HepG2 (cell line): ENCODE results near the gene EMC9. TPM values are rescaled to one million over a fixed set of nuclear protein-coding genes. Genes with fewer than 3 reads are reported as not detected.

Source experiments
- ATF7-NPFF ChIP-seq: sonication (generic); formaldehyde crosslinking; IDR thresholded peaks from 2 replicates; pipeline ENCODE4 v1.8.1; 2023; ENCODE audit warnings: mild to moderate bottlenecking, low read depth, missing genetic modification reagents, moderate library complexity
- EED ChIP-seq: sonication (generic); formaldehyde crosslinking; IDR thresholded peaks from 2 replicates; pipeline ENCODE4 v1.5.0; 2020; ENCODE audit warnings: mild to moderate bottlenecking, missing genetic modification reagents
- ELF4 ChIP-seq: sonication (generic); formaldehyde crosslinking; IDR thresholded peaks from 2 replicates; pipeline ENCODE4 v1.5.0; 2020; ENCODE audit warnings: missing genetic modification reagents, mild to moderate bottlenecking, moderate library complexity, borderline replicate concordance
- FIP1L1 ChIP-seq: fragments of 200-400 bp; formaldehyde crosslinking; IDR thresholded peaks from 2 replicates; pipeline ENCODE4 v1.6.1; 2018; ENCODE audit warnings: low read depth, mild to moderate bottlenecking, low read length, moderate library complexity, borderline replicate concordance; ENCODE audit not compliant: insufficient read depth
- FOSL1 ChIP-seq: sonication (generic); formaldehyde crosslinking; IDR thresholded peaks from 2 replicates; pipeline ENCODE4 v1.9.0; 2021; ENCODE audit warnings: missing genetic modification reagents, borderline replicate concordance
- HMGA1 ChIP-seq: sonication (generic); formaldehyde crosslinking; conservative IDR thresholded peaks from 2 replicates; pipeline ENCODE4 v1.4.0; 2020; ENCODE audit warnings: missing genetic modification reagents
- HNRNPLL ChIP-seq: fragments of 200-400 bp; formaldehyde crosslinking; IDR thresholded peaks from 2 replicates; pipeline ENCODE4 v1.6.1; 2017; ENCODE audit warnings: mild to moderate bottlenecking, low read depth, low read length; ENCODE audit not compliant: poor library complexity, severe bottlenecking
- KLF13 ChIP-seq: sonication (generic); formaldehyde crosslinking; IDR thresholded peaks from 2 replicates; pipeline ENCODE4 v1.4.0; 2020; ENCODE audit warnings: mild to moderate bottlenecking, missing genetic modification reagents
- ZFP41 ChIP-seq: sonication (generic); formaldehyde crosslinking; IDR thresholded peaks from 2 replicates; pipeline ENCODE4 v1.4.0; 2020; ENCODE audit warnings: mild to moderate bottlenecking, missing genetic modification reagents, borderline replicate concordance
- ZNF253 ChIP-seq: sonication (generic); formaldehyde crosslinking; IDR thresholded peaks from 2 replicates; pipeline ENCODE4 v1.8.0; 2022; ENCODE audit warnings: mild to moderate bottlenecking, missing genetic modification reagents, borderline replicate concordance
- ZNF383 ChIP-seq: sonication (generic); formaldehyde crosslinking; IDR thresholded peaks from 2 replicates; pipeline ENCODE4 v1.4.0; 2020; ENCODE audit warnings: missing genetic modification reagents, mild to moderate bottlenecking, borderline replicate concordance
- ZNF550 ChIP-seq: sonication (generic); formaldehyde crosslinking; IDR thresholded peaks from 2 replicates; pipeline ENCODE4 v1.4.0; 2020; ENCODE audit warnings: mild to moderate bottlenecking, missing genetic modification reagents, borderline replicate concordance
- ZNF644 ChIP-seq: IDR thresholded peaks from 2 replicates; pipeline ENCODE4 v1.6.1; 2016; ENCODE audit warnings: low read depth
- ZSCAN9 ChIP-seq: IDR thresholded peaks from 2 replicates; pipeline ENCODE4 v1.6.1; 2016; ENCODE audit warnings: borderline replicate concordance
- polyA plus RNA-seq, 8 experiments: library from polyadenylated mRNA; depleted of rRNA in 3 of 8; stranded (reverse) in 7 of 8; unstranded in 1 of 8; fragments of >200 nt; fragmentation: Illumina TruSeq in 4 of 8; extraction: Trizol in 4 of 8; gene quantifications; 2 replicates each; pipeline versions ENCODE4 v1.2.1 to v1.2.3, GENCODE V29; 2011 to 2016; ENCODE audit warnings: low read depth in 4 of 8, missing spikeins in 1 of 8, mixed read lengths in 1 of 8; ENCODE audit not compliant: insufficient read depth in 1 of 8
- total RNA-seq, 5 experiments: library from RNA; depleted of rRNA; stranded (reverse); fragments of >200 nt; fragmentation: Illumina TruSeq; extraction: Trizol; gene quantifications; 2 replicates each; pipeline ENCODE4 v1.2.3, GENCODE V29; 2016; ENCODE audit warnings: low read depth in 1 of 5
- TF ChIP-seq, protein P1 (sequence below): sonication (generic); formaldehyde crosslinking; IDR thresholded peaks from 2 replicates; pipeline ENCODE4 v1.4.0; 2020; ENCODE audit warnings: missing genetic modification reagents
- TF ChIP-seq, protein P2 (sequence below): sonication (generic); formaldehyde crosslinking; IDR thresholded peaks from 2 replicates; pipeline ENCODE4 v1.5.0; 2020; ENCODE audit warnings: missing genetic modification reagents, mild to moderate bottlenecking, borderline replicate concordance
- TF ChIP-seq, protein P3 (sequence below): sonication (generic); formaldehyde crosslinking; conservative IDR thresholded peaks from 2 replicates; pipeline ENCODE4 v1.8.0; 2022; ENCODE audit warnings: mild to moderate bottlenecking, moderate library complexity, missing genetic modification reagents

Gene EMC9
- total and polyA plus RNA-seq, 2 of the 13 experiments (the other 11 are each of a cell fraction or from before 2014, with no cell fraction given): 60.5 to 78.7 TPM

DNA sequence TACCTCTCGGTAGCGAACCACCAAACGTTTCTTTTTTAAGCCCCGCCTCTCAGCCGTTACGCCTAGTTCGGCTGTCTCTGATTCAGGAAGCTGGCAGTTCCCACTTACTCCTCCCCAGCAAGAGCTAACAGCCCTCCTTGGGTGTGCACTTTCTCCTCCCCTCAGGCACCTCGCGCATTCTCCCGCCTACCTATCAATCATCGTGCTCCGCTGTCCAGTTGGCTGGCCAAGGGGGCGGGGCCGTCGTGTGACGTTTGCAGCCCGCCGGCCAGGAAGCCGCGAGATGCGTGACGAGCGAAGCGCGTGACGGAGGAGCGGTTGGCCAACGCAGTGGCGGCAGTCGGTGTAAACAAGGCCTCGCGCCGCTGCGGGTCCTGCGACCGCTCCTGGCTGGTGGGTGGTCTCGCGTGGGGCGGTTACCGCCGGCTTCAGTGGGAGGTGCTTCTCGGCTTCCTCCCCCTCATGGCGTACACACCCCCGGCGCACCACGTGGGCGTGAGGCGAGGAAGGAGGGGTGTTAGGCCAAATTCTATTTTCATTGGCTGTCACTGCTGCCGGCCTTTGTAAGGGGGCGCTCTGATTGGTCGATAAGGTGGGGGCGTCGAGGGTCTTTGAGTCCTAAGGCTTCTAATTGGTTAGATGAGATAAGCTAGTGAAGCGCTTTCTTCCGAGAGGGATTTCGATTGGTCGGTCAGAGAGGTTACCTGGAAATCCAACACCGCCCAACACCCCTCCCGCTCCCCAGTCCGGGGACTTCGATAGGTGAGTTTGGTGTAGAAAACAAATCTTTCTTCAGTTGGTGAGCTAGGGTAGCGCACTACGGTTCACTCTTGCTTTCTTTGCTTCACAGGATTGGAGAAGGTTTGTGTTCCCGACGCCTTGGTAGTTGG, 26.6 kb downstream of the EMC9 start, which contains the start of the genes DCAF11 and NRL (continued):
- TF ChIP-seq, protein P1, sequence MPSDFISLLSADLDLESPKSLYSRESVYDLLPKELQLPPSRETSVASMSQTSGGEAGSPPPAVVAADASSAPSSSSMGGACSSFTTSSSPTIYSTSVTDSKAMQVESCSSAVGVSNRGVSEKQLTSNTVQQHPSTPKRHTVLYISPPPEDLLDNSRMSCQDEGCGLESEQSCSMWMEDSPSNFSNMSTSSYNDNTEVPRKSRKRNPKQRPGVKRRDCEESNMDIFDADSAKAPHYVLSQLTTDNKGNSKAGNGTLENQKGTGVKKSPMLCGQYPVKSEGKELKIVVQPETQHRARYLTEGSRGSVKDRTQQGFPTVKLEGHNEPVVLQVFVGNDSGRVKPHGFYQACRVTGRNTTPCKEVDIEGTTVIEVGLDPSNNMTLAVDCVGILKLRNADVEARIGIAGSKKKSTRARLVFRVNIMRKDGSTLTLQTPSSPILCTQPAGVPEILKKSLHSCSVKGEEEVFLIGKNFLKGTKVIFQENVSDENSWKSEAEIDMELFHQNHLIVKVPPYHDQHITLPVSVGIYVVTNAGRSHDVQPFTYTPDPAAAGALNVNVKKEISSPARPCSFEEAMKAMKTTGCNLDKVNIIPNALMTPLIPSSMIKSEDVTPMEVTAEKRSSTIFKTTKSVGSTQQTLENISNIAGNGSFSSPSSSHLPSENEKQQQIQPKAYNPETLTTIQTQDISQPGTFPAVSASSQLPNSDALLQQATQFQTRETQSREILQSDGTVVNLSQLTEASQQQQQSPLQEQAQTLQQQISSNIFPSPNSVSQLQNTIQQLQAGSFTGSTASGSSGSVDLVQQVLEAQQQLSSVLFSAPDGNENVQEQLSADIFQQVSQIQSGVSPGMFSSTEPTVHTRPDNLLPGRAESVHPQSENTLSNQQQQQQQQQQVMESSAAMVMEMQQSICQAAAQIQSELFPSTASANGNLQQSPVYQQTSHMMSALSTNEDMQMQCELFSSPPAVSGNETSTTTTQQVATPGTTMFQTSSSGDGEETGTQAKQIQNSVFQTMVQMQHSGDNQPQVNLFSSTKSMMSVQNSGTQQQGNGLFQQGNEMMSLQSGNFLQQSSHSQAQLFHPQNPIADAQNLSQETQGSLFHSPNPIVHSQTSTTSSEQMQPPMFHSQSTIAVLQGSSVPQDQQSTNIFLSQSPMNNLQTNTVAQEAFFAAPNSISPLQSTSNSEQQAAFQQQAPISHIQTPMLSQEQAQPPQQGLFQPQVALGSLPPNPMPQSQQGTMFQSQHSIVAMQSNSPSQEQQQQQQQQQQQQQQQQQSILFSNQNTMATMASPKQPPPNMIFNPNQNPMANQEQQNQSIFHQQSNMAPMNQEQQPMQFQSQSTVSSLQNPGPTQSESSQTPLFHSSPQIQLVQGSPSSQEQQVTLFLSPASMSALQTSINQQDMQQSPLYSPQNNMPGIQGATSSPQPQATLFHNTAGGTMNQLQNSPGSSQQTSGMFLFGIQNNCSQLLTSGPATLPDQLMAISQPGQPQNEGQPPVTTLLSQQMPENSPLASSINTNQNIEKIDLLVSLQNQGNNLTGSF (CRISPR knock-in tag): peak; percentile 90
- TF ChIP-seq ZNF644 (CRISPR knock-in tag): no peak
- no peak for TF ChIP-seq HMGA1
- peak; percentile 95; the same call in 1 of the 2 replicates for TF ChIP-seq ZFP41
- TF ChIP-seq ZNF550 (CRISPR knock-in tag): peak; percentile 82; the same call in 1 of the 2 replicates
- TF ChIP-seq FIP1L1: peak; percentile 90
- TF ChIP-seq, protein P2, sequence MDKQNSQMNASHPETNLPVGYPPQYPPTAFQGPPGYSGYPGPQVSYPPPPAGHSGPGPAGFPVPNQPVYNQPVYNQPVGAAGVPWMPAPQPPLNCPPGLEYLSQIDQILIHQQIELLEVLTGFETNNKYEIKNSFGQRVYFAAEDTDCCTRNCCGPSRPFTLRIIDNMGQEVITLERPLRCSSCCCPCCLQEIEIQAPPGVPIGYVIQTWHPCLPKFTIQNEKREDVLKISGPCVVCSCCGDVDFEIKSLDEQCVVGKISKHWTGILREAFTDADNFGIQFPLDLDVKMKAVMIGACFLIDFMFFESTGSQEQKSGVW: no peak
- TF ChIP-seq ELF4 (CRISPR knock-in tag): peak; percentile 93
- TF ChIP-seq EED (CRISPR knock-in tag): peak; percentile 97; the same call in 1 of the 2 replicates
- no peak; the same call in none of the 2 replicates for TF ChIP-seq ATF7-NPFF (CRISPR knock-in tag)
- TF ChIP-seq HNRNPLL: peak; percentile 97
- TF ChIP-seq ZSCAN9 (CRISPR knock-in tag): peak; percentile 95
- TF ChIP-seq, protein P3, sequence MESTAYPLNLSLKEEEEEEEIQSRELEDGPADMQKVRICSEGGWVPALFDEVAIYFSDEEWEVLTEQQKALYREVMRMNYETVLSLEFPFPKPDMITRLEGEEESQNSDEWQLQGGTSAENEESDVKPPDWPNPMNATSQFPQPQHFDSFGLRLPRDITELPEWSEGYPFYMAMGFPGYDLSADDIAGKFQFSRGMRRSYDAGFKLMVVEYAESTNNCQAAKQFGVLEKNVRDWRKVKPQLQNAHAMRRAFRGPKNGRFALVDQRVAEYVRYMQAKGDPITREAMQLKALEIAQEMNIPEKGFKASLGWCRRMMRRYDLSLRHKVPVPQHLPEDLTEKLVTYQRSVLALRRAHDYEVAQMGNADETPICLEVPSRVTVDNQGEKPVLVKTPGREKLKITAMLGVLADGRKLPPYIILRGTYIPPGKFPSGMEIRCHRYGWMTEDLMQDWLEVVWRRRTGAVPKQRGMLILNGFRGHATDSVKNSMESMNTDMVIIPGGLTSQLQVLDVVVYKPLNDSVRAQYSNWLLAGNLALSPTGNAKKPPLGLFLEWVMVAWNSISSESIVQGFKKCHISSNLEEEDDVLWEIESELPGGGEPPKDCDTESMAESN: peak; percentile 96; the same call in 1 of the 2 replicates
- no peak for TF ChIP-seq FOSL1 (CRISPR knock-in tag)
- TF ChIP-seq ZNF253 (CRISPR knock-in tag): no peak
- no peak for TF ChIP-seq ZNF383 (CRISPR knock-in tag)
- TF ChIP-seq KLF13: peak; percentile 97
